ENCODE data around the gene UBE2J2.

UBE2J2 gene

GRCh38 chr1:1259951-1260600 is 13.6 kb downstream of the UBE2J2 start:
- Histone ChIP-seq H3K9ac (ENCODE audit: low read depth, low read length) (no peak overlapping the region), H3K27ac (ENCODE audit: low read depth, low read length) (no peak overlapping the region)
- 94% methylated on average over 26 of the region's 26 CpGs for WGBS

GRCh38 chr1:1259540-1259939 is 14.1 kb downstream of the UBE2J2 start:
- Histone ChIP-seq H3K9me3 (ENCODE audit: insufficient read depth, low read depth, low read length) (no peaks in the 10 kb centered on the region), H3K27ac (ENCODE audit: low read depth, low read length) (no peak overlapping the region), H3K36me3 (ENCODE audit: insufficient read depth, low read length) (peaks cover 73% of the 10 kb centered on the region), H3K27me3 (ENCODE audit: insufficient read depth, low read length) (no peaks in the 10 kb centered on the region), H3K4me3 (ENCODE audit: low read length) (no peak overlapping the region), H3K9ac (ENCODE audit: low read depth, low read length) (no peak overlapping the region), H3K4me1 (ENCODE audit: insufficient read depth, low read length) (peaks cover 6% of the 10 kb centered on the region; the same call in 1 of the 2 replicates)
- WGBS = 96% methylated on average over 18 of the region's 18 CpGs

More at GRCh38 chr1:1259951-1260600, 13.6 kb downstream of the UBE2J2 start:
- Histone ChIP-seq H3K36me3 (ENCODE audit: insufficient read depth, low read length) (peaks cover 72% of the 10 kb centered on the region), H3K27me3 (ENCODE audit: insufficient read depth, low read length) (no peaks in the 10 kb centered on the region), H3K4me3 (ENCODE audit: low read length) (no peak overlapping the region), H3K4me1 (ENCODE audit: insufficient read depth, low read length) (peaks cover 6% of the 10 kb centered on the region; the same call in 1 of the 2 replicates), H3K9me3 (ENCODE audit: insufficient read depth, low read depth, low read length) (no peaks in the 10 kb centered on the region)

- Histone ChIP-seq H3K27me3 (ENCODE audit: insufficient read depth, low read length) (no peaks in the 10 kb centered on the region), H3K36me3 (ENCODE audit: insufficient read depth, low read length) (peaks cover 73% of the 10 kb centered on the region), H3K9ac (ENCODE audit: low read depth, low read length) (no peak overlapping the region), H3K4me1 (ENCODE audit: insufficient read depth, low read length) (peaks cover 6% of the 10 kb centered on the region; the same call in 1 of the 2 replicates), H3K4me3 (ENCODE audit: low read length) (no peak overlapping the region), H3K9me3 (ENCODE audit: insufficient read depth, low read depth, low read length) (no peaks in the 10 kb centered on the region), H3K27ac (ENCODE audit: low read depth, low read length) (no peak overlapping the region)
- whole genome bisulfite sequencing = 96% methylated on average over 22 of the region's 22 CpGs
Observed at GRCh38 chr1:1259119-1259488, 14.6 kb downstream of the UBE2J2 start.

GRCh38 chr1:1256956-1257871 is 16.4 kb downstream of the UBE2J2 start:
- Histone ChIP-seq H3K9me3 (ENCODE audit: insufficient read depth, low read depth, low read length) (no peaks in the 10 kb centered on the region), H3K27me3 (ENCODE audit: insufficient read depth, low read length) (no peaks in the 10 kb centered on the region), H3K4me3 (ENCODE audit: low read length) (no peak overlapping the region), H3K9ac (ENCODE audit: low read depth, low read length) (0 out of 2 replicates have a peak overlapping the region, but pooled peaks have one; percentile 31), H3K4me1 (ENCODE audit: insufficient read depth, low read length) (peaks cover 6% of the 10 kb centered on the region; the same call in 1 of the 2 replicates), H3K36me3 (ENCODE audit: insufficient read depth, low read length) (peaks cover 71% of the 10 kb centered on the region), H3K27ac (ENCODE audit: low read depth, low read length) (peak overlapping the region; percentile 60; the same call in 1 of the 2 replicates)
- 83% methylated on average over 27 of the region's 31 CpGs for WGBS

- Histone ChIP-seq H3K9ac (ENCODE audit: low read depth, low read length) (no peak overlapping the region), H3K36me3 (ENCODE audit: insufficient read depth, low read length) (peaks cover 60% of the 10 kb centered on the region), H3K9me3 (ENCODE audit: insufficient read depth, low read depth, low read length) (no peaks in the 10 kb centered on the region), H3K27me3 (ENCODE audit: insufficient read depth, low read length) (no peaks in the 10 kb centered on the region), H3K4me1 (ENCODE audit: insufficient read depth, low read length) (peaks cover 6% of the 10 kb centered on the region; the same call in 1 of the 2 replicates), H3K4me3 (ENCODE audit: low read length) (no peak overlapping the region), H3K27ac (ENCODE audit: low read depth, low read length) (no peak overlapping the region)
- 90% methylated on average over 10 of the region's 10 CpGs for WGBS
Observed at GRCh38 chr1:1255611-1256010, 18.0 kb downstream of the UBE2J2 start.

GRCh38 chr1:1255078-1255477 is 18.6 kb downstream of the UBE2J2 start:
- Histone ChIP-seq H3K27ac (ENCODE audit: low read depth, low read length) (no peak overlapping the region), H3K36me3 (ENCODE audit: insufficient read depth, low read length) (peaks cover 55% of the 10 kb centered on the region), H3K9ac (ENCODE audit: low read depth, low read length) (no peak overlapping the region), H3K4me3 (ENCODE audit: low read length) (no peak overlapping the region), H3K27me3 (ENCODE audit: insufficient read depth, low read length) (no peaks in the 10 kb centered on the region), H3K9me3 (ENCODE audit: insufficient read depth, low read depth, low read length) (no peaks in the 10 kb centered on the region), H3K4me1 (ENCODE audit: insufficient read depth, low read length) (peaks cover 6% of the 10 kb centered on the region; the same call in 1 of the 2 replicates)
- 97% methylated on average over 26 of the region's 26 CpGs for WGBS

GRCh38 chr1:1254667-1254998 is 19.0 kb downstream of the UBE2J2 start:
- H3K4me1 ChIP-seq (ENCODE audit: insufficient read depth, low read length) = peaks cover 6% of the 10 kb centered on the region; the same call in 1 of the 2 replicates
- WGBS = 94% methylated on average over 21 of the region's 21 CpGs
- no peaks in the 10 kb centered on the region for H3K9me3 ChIP-seq (ENCODE audit: insufficient read depth, low read depth, low read length)
- no peak overlapping the region for H3K27ac ChIP-seq (ENCODE audit: low read depth, low read length)
- H3K9ac ChIP-seq (ENCODE audit: low read depth, low read length) = no peak overlapping the region
- H3K36me3 ChIP-seq (ENCODE audit: insufficient read depth, low read length) = peaks cover 51% of the 10 kb centered on the region
- H3K4me3 ChIP-seq (ENCODE audit: low read length) = no peak overlapping the region
- no peaks in the 10 kb centered on the region for H3K27me3 ChIP-seq (ENCODE audit: insufficient read depth, low read length)

GRCh38 chr1:1253972-1254666 is 19.5 kb downstream of the UBE2J2 start:
- H3K4me1 ChIP-seq (ENCODE audit: insufficient read depth, low read length) = peaks cover 6% of the 10 kb centered on the region; the same call in 1 of the 2 replicates

GRCh38 chr1:1253314-1253713 is 20.3 kb downstream of the UBE2J2 start:
- Histone ChIP-seq H3K4me3 (ENCODE audit: low read length) (no peak overlapping the region), H3K9ac (ENCODE audit: low read depth, low read length) (no peak overlapping the region), H3K27me3 (ENCODE audit: insufficient read depth, low read length) (no peaks in the 10 kb centered on the region), H3K9me3 (ENCODE audit: insufficient read depth, low read depth, low read length) (no peaks in the 10 kb centered on the region), H3K36me3 (ENCODE audit: insufficient read depth, low read length) (peaks cover 44% of the 10 kb centered on the region), H3K4me1 (ENCODE audit: insufficient read depth, low read length) (peaks cover 6% of the 10 kb centered on the region; the same call in 1 of the 2 replicates), H3K27ac (ENCODE audit: low read depth, low read length) (no peak overlapping the region)
- 95% methylated on average over 12 of the region's 12 CpGs for WGBS

More at GRCh38 chr1:1253972-1254666, 19.5 kb downstream of the UBE2J2 start:
- Histone ChIP-seq H3K9me3 (ENCODE audit: insufficient read depth, low read depth, low read length) (no peaks in the 10 kb centered on the region), H3K27me3 (ENCODE audit: insufficient read depth, low read length) (no peaks in the 10 kb centered on the region), H3K9ac (ENCODE audit: low read depth, low read length) (no peak overlapping the region), H3K36me3 (ENCODE audit: insufficient read depth, low read length) (peaks cover 48% of the 10 kb centered on the region), H3K27ac (ENCODE audit: low read depth, low read length) (no peak overlapping the region), H3K4me3 (ENCODE audit: low read length) (no peak overlapping the region)
- WGBS = 97% methylated on average over 50 of the region's 50 CpGs

GRCh38 chr1:1250786-1251284 is 22.8 kb downstream of the UBE2J2 start:
- H3K4me3 ChIP-seq (ENCODE audit: low read length) = no peak overlapping the region
- no peaks in the 10 kb centered on the region for H3K9me3 ChIP-seq (ENCODE audit: insufficient read depth, low read depth, low read length)
- H3K27ac ChIP-seq (ENCODE audit: low read depth, low read length) = peak overlapping the region; percentile 5; the same call in 1 of the 2 replicates
- peaks cover 20% of the 10 kb centered on the region for H3K27me3 ChIP-seq (ENCODE audit: insufficient read depth, low read length)
- 90% methylated on average over 16 of the region's 16 CpGs for WGBS
- peaks cover 34% of the 10 kb centered on the region for H3K36me3 ChIP-seq (ENCODE audit: insufficient read depth, low read length)
- no peaks in the 10 kb centered on the region for H3K4me1 ChIP-seq (ENCODE audit: insufficient read depth, low read length)
- H3K9ac ChIP-seq (ENCODE audit: low read depth, low read length) = no peak overlapping the region

All from HUES64 (cell line).